ENCODE data around the gene NSMF. TPM values are rescaled to one million over a fixed set of nuclear protein-coding genes. Genes with fewer than 3 reads are reported as not detected.

NSMF gene
- total RNA-seq, 4 donors from 2014 or later: 50.1 to 58.5 (median 54.2) TPM

DNA sequence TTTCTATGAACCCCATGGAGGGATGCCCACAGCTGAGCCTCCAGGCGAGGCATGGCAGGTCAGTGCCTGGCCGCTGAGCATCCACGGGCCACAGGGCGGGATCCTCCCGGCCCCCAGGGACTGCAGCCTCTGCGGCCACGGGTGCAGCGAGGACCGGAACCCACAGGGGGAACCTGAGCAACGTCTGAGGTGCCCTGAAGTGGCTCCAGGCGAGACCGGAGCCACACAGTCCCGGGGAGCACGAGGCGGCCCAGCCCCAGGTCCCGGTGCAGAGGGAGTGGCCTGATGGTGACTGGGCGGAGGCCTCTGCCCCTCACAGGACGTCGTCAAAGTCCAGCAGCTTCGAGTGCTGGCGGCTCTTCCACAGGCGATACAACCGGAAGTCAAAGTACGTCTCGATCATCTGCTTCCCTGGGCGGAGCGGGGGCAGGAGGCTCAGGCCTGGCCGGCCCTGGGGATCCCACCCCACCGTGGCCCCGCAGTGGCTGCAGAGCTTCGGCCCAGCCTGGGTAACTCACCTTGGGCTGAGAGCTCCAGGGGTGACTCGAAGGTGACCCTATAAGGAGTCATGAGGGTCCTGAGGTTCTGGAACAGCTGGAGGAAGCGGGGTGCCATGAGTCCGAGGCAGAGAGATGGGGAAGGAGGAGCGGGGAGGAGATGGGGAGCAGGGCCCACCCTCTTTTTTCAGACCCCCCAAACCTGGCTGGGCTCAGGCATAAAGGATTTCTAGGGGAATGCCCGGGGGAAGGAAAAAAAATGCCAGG, 9.9 kb downstream of the NSMF start:
- Histone ChIP-seq H3K36me3 (no peaks in the 10 kb centered on the region), H3K27ac (no peak overlapping the region), H3K9me3 (no peaks in the 10 kb centered on the region), H3K4me1 (peaks cover 2 to 15% of the 10 kb centered on the region in 2 donors), H3K27me3 (no peaks in the 10 kb centered on the region), H3K4me3 (replicated peaks in 1 of 3) (no peak overlapping the region)
- 87 to 90% methylated on average over 25 to 36 of the region's 36 CpGs for WGBS, 2 donors
- intact Hi-C loops (cut with DNase I): no loop called here
- TF ChIP-seq, protein P1, sequence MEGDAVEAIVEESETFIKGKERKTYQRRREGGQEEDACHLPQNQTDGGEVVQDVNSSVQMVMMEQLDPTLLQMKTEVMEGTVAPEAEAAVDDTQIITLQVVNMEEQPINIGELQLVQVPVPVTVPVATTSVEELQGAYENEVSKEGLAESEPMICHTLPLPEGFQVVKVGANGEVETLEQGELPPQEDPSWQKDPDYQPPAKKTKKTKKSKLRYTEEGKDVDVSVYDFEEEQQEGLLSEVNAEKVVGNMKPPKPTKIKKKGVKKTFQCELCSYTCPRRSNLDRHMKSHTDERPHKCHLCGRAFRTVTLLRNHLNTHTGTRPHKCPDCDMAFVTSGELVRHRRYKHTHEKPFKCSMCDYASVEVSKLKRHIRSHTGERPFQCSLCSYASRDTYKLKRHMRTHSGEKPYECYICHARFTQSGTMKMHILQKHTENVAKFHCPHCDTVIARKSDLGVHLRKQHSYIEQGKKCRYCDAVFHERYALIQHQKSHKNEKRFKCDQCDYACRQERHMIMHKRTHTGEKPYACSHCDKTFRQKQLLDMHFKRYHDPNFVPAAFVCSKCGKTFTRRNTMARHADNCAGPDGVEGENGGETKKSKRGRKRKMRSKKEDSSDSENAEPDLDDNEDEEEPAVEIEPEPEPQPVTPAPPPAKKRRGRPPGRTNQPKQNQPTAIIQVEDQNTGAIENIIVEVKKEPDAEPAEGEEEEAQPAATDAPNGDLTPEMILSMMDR (IDR thresholded peaks at IDR 0.05): no peak
- TF ChIP-seq POLR2A (IDR thresholded peaks at IDR 0.05): no peak
- no peak for DNase-seq

- DNase-seq: no peak
- TF ChIP-seq, protein P1 (IDR thresholded peaks at IDR 0.05): no peak
- no peak for TF ChIP-seq POLR2A (IDR thresholded peaks at IDR 0.05)
- no peak overlapping the region for H3K27ac ChIP-seq
- intact Hi-C loops (cut with DNase I): no loop called here
- H3K4me1 ChIP-seq: peaks cover 0 to 12% of the 10 kb centered on the region in 2 donors
- 88 to 98% methylated on average over 10 to 13 of the region's 16 CpGs for WGBS, 2 donors
- H3K4me3 ChIP-seq (replicated peaks in 1 of 3): no peak overlapping the region
- no peaks in the 10 kb centered on the region for H3K36me3 ChIP-seq
- no peaks in the 10 kb centered on the region for H3K9me3 ChIP-seq
- no peaks in the 10 kb centered on the region for H3K27me3 ChIP-seq
Observed at GRCh38 chr9:137448602-137448962, 10.6 kb downstream of the NSMF start.

DNA sequence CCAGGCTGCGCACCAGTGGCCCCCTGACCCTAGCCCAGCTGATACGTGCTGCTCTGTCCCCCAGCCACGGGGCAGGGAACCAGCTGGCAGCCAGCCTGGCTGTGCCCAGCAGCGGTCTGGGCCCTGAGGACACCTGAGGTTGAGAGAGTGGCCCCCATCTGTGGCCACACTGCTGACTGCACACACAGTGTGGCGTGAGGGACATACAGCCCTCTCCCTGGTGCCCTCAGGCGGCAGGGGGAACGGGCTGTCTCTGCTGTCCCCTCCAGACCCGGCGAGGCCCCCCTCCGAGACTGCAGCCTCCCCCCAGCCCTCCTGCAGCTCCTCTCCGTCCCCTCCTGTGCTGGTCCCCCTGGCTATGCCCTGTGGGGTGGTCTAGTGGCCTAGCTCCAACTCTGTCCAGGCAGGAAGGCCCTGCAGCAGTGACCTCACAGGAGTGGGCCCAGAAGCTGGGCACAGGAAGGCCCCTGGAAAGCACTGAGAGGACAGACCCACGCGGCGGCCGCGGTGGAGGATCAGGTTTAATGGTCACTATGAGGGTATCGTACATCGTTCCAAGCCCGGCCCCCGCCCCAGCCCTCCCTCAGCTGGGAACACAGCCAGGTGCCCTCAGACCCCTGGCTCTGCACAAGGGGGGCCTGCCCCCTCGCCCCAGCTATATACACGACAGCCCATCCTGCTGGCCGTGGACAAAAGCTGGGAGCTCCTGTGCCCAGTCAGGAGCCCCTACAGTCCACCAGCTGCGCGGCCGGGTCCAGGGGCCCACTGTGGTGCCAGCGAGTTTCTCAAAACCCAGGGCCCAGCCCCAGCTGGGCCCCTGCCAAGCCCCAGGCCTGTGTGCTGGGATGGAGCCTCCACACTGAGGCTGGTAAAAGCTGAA, 11.2 kb downstream of the NSMF start:
- H3K27me3 ChIP-seq: no peaks in the 10 kb centered on the region
- no peak for TF ChIP-seq POLR2A (IDR thresholded peaks at IDR 0.05)
- no peak overlapping the region for H3K4me3 ChIP-seq (replicated peaks in 1 of 3)
- 89 to 94% methylated on average over 8 to 17 of the region's 27 CpGs for WGBS, 2 donors
- no peaks in the 10 kb centered on the region for H3K36me3 ChIP-seq
- intact Hi-C loops (cut with DNase I): no loop called here
- DNase-seq: peak in 1 of 2 donors; percentile 1
- no peak overlapping the region for H3K27ac ChIP-seq
- H3K9me3 ChIP-seq: no peaks in the 10 kb centered on the region
- peaks cover 0 to 9% of the 10 kb centered on the region in 2 donors for H3K4me1 ChIP-seq

- DNase-seq: peak in 1 of 2 donors; percentile 1
- no peaks in the 10 kb centered on the region for H3K9me3 ChIP-seq
- H3K27me3 ChIP-seq: no peaks in the 10 kb centered on the region
- intact Hi-C loops (cut with DNase I): no loop called here
- H3K36me3 ChIP-seq: no peaks in the 10 kb centered on the region
- H3K4me1 ChIP-seq: peaks cover 0 to 10% of the 10 kb centered on the region in 2 donors
- TF ChIP-seq, protein P1 (IDR thresholded peaks at IDR 0.05): no peak
- no peak for TF ChIP-seq POLR2A (IDR thresholded peaks at IDR 0.05)
- no peak overlapping the region for H3K4me3 ChIP-seq (replicated peaks in 1 of 3)
- WGBS, 2 donors: 80 to 83% methylated on average over 15 to 18 of the region's 21 CpGs
- no peak overlapping the region for H3K27ac ChIP-seq
Observed at GRCh38 chr9:137446851-137447471, 12.2 kb downstream of the NSMF start.

- WGBS, 2 donors: 35 to 36% methylated on average over 14 to 15 of the region's 19 CpGs
- intact Hi-C loops (cut with DNase I): no loop called here
- Histone ChIP-seq H3K27me3 (no peaks in the 10 kb centered on the region), H3K4me1 (peaks cover 5 to 17% of the 10 kb centered on the region in 2 donors), H3K4me3 (replicated peaks in 1 of 3) (no peak overlapping the region), H3K27ac (no peak overlapping the region), H3K9me3 (no peaks in the 10 kb centered on the region), H3K36me3 (no peaks in the 10 kb centered on the region)
- peak in 1 of 2 donors; percentile 18 for DNase-seq
- TF ChIP-seq, protein P1 (IDR thresholded peaks at IDR 0.05): no peak
- no peak for TF ChIP-seq POLR2A (IDR thresholded peaks at IDR 0.05)
Observed at GRCh38 chr9:137445930-137446431, 13.2 kb downstream of the NSMF start.

Measured in thyroid gland (tissue), 4 donors.